A673 (cell line): ENCODE results near the gene ABCD1.

ENCODE experiments used
- EZH2 ChIP-seq: fragments of 200-600 bp; sonication (generic); IDR thresholded peaks from 2 replicates; pipeline ENCODE4 v1.6.1; 2017; ENCODE audit warnings: borderline replicate concordance, low read depth, mild to moderate bottlenecking, mixed read lengths, antibody characterized with exemption, low read length; ENCODE audit not compliant: poor library complexity, severe bottlenecking
- TF ChIP-seq, protein P1 (sequence below): fragments of 300-800, 200-600 bp; sonication (generic); conservative IDR thresholded peaks from 2 replicates; pipeline ENCODE4 v1.5.1; 2017; ENCODE audit warnings: low read depth, mild to moderate bottlenecking, antibody characterized with exemption, low read length, moderate library complexity, mixed read lengths

DNA sequence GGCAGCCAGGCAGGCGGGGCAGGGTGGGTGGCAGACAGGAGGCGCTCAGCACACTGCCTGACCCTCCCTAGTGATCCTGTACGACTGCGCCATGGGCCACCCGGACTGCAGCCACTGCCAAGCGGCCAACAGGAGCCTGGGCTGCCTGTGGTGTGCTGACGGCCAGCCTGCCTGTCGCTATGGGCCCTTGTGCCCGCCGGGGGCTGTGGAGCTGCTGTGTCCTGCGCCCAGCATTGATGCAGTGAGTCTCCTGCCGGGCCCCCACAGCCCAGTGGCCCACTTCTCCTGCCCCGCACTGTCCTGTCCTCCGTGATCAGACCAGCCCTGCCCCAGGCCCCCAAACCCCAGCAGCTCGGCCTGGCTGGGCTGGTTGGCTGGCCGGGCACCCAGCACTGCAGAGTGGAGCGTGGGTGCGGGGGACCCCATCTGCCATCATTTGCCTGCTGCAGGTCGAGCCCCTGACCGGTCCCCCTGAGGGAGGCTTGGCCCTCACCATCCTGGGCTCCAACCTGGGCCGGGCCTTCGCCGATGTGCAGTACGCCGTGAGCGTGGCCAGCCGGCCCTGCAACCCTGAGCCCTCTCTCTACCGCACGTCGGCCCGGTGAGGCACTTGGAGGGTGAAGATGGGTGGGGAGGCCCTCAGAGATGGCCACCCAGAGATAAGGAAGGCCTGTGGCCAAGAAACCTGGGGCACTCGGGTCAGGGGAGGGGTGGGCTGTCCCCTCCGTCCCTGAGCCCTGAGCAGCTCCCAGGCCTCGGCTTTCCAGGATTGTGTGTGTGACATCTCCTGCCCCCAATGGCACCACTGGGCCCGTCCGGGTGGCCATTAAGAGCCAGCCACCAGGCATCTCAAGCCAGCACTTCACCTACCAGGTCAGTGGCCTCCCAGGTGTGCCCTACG, 47.0 kb downstream of the ABCD1 start:
- no peak for TF ChIP-seq EZH2
- TF ChIP-seq, protein P1, sequence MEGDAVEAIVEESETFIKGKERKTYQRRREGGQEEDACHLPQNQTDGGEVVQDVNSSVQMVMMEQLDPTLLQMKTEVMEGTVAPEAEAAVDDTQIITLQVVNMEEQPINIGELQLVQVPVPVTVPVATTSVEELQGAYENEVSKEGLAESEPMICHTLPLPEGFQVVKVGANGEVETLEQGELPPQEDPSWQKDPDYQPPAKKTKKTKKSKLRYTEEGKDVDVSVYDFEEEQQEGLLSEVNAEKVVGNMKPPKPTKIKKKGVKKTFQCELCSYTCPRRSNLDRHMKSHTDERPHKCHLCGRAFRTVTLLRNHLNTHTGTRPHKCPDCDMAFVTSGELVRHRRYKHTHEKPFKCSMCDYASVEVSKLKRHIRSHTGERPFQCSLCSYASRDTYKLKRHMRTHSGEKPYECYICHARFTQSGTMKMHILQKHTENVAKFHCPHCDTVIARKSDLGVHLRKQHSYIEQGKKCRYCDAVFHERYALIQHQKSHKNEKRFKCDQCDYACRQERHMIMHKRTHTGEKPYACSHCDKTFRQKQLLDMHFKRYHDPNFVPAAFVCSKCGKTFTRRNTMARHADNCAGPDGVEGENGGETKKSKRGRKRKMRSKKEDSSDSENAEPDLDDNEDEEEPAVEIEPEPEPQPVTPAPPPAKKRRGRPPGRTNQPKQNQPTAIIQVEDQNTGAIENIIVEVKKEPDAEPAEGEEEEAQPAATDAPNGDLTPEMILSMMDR, result no peak
